ENCODE results near the gene ACSS1.

DNA sequence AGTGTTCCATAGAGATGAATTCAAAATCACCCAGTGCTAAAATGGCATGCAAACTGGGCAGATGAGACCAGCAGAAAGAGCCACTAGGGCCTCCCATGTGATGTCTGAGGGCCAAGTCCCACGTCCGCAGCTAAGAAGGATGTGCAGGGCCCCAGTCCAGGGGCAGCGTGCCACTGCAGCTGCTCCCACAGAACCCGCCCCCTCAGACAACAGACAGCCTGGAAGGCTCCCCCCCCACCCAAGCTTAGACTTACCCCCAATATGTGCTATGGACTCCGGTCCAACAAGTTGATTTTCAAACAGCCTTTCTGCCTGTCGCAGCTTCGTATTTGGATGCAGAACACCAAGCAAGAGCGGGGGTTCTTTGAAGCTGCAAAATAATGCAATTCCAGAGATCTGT is 79.4 kb downstream of the ACSS1 start:
- TF ChIP-seq SP1 (IDR thresholded peaks at IDR 0.05) (no peak), FOXM1 (IDR thresholded peaks at IDR 0.05; ENCODE audit: borderline replicate concordance) (no peak), ARNT (IDR thresholded peaks at IDR 0.05) (no peak), FOXA1 (IDR thresholded peaks at IDR 0.05) (no peak), FOXK2 (IDR thresholded peaks at IDR 0.05) (no peak), CTBP1 (IDR thresholded peaks at IDR 0.05; ENCODE audit: borderline replicate concordance) (no peak), ELF4 (IDR thresholded peaks at IDR 0.05) (no peak), HDGF (IDR thresholded peaks at IDR 0.05; ENCODE audit: borderline replicate concordance) (no peak), L3MBTL2 (conservative IDR thresholded peaks at IDR 0.05) (no peak), TARDBP (IDR thresholded peaks at IDR 0.05) (no peak)

Data from HEK293T (cell line).